ENCODE data around the gene ACO2.

DNA sequence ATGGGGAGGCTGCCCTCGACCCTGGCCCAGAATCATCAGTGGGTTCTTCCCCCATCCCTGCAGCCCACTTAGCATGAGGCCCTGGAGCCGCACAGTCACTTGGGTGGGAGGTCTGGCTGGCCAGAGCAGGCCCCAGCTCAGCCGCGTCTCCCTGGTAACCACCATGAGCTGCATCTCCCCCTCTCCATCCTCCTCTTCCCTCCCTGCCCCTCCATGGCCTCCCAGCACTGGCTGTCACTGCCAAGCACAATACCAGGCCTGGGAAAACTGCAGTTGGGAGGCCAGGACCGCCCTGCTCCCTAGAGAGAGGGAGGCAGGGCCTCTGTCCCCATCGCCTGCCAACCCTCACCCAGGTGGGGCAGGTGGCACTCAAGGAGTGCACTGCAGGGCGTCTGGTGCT, 99.9 kb downstream of the ACO2 start:
- TF ChIP-seq POLR2A (IDR thresholded peaks at IDR 0.05), result no peak
- TF ChIP-seq, protein P1, sequence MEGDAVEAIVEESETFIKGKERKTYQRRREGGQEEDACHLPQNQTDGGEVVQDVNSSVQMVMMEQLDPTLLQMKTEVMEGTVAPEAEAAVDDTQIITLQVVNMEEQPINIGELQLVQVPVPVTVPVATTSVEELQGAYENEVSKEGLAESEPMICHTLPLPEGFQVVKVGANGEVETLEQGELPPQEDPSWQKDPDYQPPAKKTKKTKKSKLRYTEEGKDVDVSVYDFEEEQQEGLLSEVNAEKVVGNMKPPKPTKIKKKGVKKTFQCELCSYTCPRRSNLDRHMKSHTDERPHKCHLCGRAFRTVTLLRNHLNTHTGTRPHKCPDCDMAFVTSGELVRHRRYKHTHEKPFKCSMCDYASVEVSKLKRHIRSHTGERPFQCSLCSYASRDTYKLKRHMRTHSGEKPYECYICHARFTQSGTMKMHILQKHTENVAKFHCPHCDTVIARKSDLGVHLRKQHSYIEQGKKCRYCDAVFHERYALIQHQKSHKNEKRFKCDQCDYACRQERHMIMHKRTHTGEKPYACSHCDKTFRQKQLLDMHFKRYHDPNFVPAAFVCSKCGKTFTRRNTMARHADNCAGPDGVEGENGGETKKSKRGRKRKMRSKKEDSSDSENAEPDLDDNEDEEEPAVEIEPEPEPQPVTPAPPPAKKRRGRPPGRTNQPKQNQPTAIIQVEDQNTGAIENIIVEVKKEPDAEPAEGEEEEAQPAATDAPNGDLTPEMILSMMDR (IDR thresholded peaks at IDR 0.05), result no peak

All from prostate gland (tissue), 2 donors.